K562 (cell line): ENCODE results near the gene SPEG. TPM values are rescaled to one million over a fixed set of nuclear protein-coding genes. Genes with fewer than 3 reads are reported as not detected.

Experiments
- BRD4 ChIP-seq: fragments of 200-600 bp; sonication (generic); IDR thresholded peaks from 2 replicates; pipeline ENCODE4 v1.6.1; 2017; ENCODE audit warnings: inconsistent platforms
- HMGN3 ChIP-seq: IDR thresholded peaks from 2 replicates; pipeline ENCODE4 v1.6.1; 2011; ENCODE audit warnings: borderline replicate concordance, low read depth, mild to moderate bottlenecking, mixed read lengths, low read length; ENCODE audit not compliant: insufficient read length; ENCODE audit errors: extremely low read depth
- L3MBTL2 ChIP-seq: fragments of 450-650 bp; IDR thresholded peaks from 2 replicates; pipeline ENCODE4 v1.6.1; 2016; ENCODE audit warnings: mild to moderate bottlenecking, moderate library complexity
- MBD2 ChIP-seq: sonication (generic); IDR thresholded peaks from 2 replicates; pipeline ENCODE4 v1.6.1; 2016; ENCODE audit warnings: low read depth, borderline replicate concordance
- MCM7 ChIP-seq, 2 experiments: fragments of 450-650 bp; IDR thresholded peaks; 2 replicates each; pipeline ENCODE4 v1.6.1; 2016 to 2018
- RBM39 ChIP-seq: fragments of 200-400 bp; formaldehyde crosslinking; optimal IDR thresholded peaks from 2 replicates; pipeline ENCODE3; 2018; ENCODE audit warnings: low read depth, low read length
- SMAD3 ChIP-seq: fragments of 450-650 bp; formaldehyde crosslinking; conservative IDR thresholded peaks from 2 replicates; pipeline ENCODE4 v1.4.0; 2020; ENCODE audit warnings: mild to moderate bottlenecking
- SREBF2 ChIP-seq: sonication (generic); formaldehyde crosslinking; IDR thresholded peaks from 2 replicates; pipeline ENCODE4 v1.4.0; 2020; ENCODE audit warnings: mild to moderate bottlenecking, missing genetic modification reagents
- SUPT5H ChIP-seq: fragments of 450-650 bp; IDR thresholded peaks from 2 replicates; pipeline ENCODE4 v1.6.1; 2016
- TRIM24 ChIP-seq, 2 experiments: fragments of 450-650 bp; IDR thresholded peaks; 2 replicates each; pipeline ENCODE4 v1.6.1; 2016
- ZBTB8A ChIP-seq: fragments of 450-650 bp; IDR thresholded peaks from 2 replicates; pipeline ENCODE4 v1.6.1; 2018; ENCODE audit warnings: mild to moderate bottlenecking, moderate library complexity; ENCODE audit not compliant: partially characterized antibody
- ZFP1 ChIP-seq: fragments of 450-650 bp; formaldehyde crosslinking; IDR thresholded peaks from 2 replicates; pipeline ENCODE4 v1.4.0; 2020; ENCODE audit warnings: mild to moderate bottlenecking, mixed read lengths
- ZFP30 ChIP-seq: fragments of 250-450 bp; sonication (Bioruptor Pico); IDR thresholded peaks from 2 replicates; pipeline ENCODE4 v1.8.0; 2022; ENCODE audit warnings: moderate library complexity, mild to moderate bottlenecking, inconsistent platforms, borderline replicate concordance
- ZNF3 ChIP-seq: fragments of 250-450 bp; sonication (Bioruptor Pico); IDR thresholded peaks from 2 replicates; pipeline ENCODE4 v1.5.0; 2021; ENCODE audit warnings: mild to moderate bottlenecking, moderate library complexity
- ZNF586 ChIP-seq: fragments of 450-650 bp; formaldehyde crosslinking; conservative IDR thresholded peaks from 2 replicates; pipeline ENCODE4 v1.4.0; 2020; ENCODE audit warnings: mild to moderate bottlenecking, moderate library complexity
- ZNF668 ChIP-seq: fragments of 250-450 bp; sonication (Bioruptor Pico); IDR thresholded peaks from 2 replicates; pipeline ENCODE4 v1.8.0; 2022; ENCODE audit warnings: mild to moderate bottlenecking, inconsistent platforms
- polyA plus RNA-seq, 8 experiments: library from polyadenylated mRNA; depleted of rRNA in 4 of 8; stranded (reverse) in 5 of 8; unstranded in 3 of 8; fragments of >200 nt; fragmentation: Nextera tagmentation in 2 of 8; fragmentation: Illumina TruSeq in 1 of 8; extraction: Ambion mirVana in 2 of 8; extraction: Trizol in 1 of 8; gene quantifications; 2 replicates each; pipeline versions ENCODE4 v1.2.1 to v1.2.3, GENCODE V29; 2011 to 2014; ENCODE audit warnings: inconsistent platforms in 1 of 8, missing spikeins in 1 of 8
- total RNA-seq, 7 experiments: library from RNA; depleted of rRNA in 6 of 7; stranded (reverse); fragments of >200 nt in 6 of 7; fragmentation: Illumina TruSeq in 2 of 7; extraction: Trizol in 2 of 7; gene quantifications; 2 replicates each; pipeline versions ENCODE4 v1.2.1 to v1.2.3, GENCODE V29; 2011 to 2021; ENCODE audit warnings: low replicate concordance in 1 of 7
- TF ChIP-seq, protein P1 (sequence below): sonication (generic); formaldehyde crosslinking; IDR thresholded peaks from 2 replicates; pipeline ENCODE4 v1.5.0; 2020; ENCODE audit warnings: missing genetic modification reagents
- TF ChIP-seq, protein P2 (sequence below): IDR thresholded peaks from 3 replicates; pipeline ENCODE4 v1.6.1; 2011; ENCODE audit warnings: borderline replicate concordance, mild to moderate bottlenecking; ENCODE audit not compliant: insufficient read length, insufficient read depth
- TF ChIP-seq, protein P3 (sequence below): sonication (generic); formaldehyde crosslinking; IDR thresholded peaks from 2 replicates; pipeline ENCODE4 v1.8.0; 2022; ENCODE audit warnings: mild to moderate bottlenecking, missing genetic modification reagents
- TF ChIP-seq, protein P4 (sequence below): sonication (generic); formaldehyde crosslinking; IDR thresholded peaks from 2 replicates; pipeline ENCODE4 v1.9.0; 2022; ENCODE audit warnings: mild to moderate bottlenecking, missing genetic modification reagents
- TF ChIP-seq, protein P5 (sequence below): fragments of 450-650 bp; IDR thresholded peaks from 2 replicates; pipeline ENCODE4 v1.7.1; 2018; ENCODE audit warnings: mild to moderate bottlenecking, low read depth; ENCODE audit not compliant: partially characterized antibody

Gene SPEG
- total and polyA plus RNA-seq, 9 of the 15 experiments (the other 6 are each of a cell fraction or from before 2014, with no cell fraction given): 0.49 to 8.7 (median 3.0) TPM

DNA sequence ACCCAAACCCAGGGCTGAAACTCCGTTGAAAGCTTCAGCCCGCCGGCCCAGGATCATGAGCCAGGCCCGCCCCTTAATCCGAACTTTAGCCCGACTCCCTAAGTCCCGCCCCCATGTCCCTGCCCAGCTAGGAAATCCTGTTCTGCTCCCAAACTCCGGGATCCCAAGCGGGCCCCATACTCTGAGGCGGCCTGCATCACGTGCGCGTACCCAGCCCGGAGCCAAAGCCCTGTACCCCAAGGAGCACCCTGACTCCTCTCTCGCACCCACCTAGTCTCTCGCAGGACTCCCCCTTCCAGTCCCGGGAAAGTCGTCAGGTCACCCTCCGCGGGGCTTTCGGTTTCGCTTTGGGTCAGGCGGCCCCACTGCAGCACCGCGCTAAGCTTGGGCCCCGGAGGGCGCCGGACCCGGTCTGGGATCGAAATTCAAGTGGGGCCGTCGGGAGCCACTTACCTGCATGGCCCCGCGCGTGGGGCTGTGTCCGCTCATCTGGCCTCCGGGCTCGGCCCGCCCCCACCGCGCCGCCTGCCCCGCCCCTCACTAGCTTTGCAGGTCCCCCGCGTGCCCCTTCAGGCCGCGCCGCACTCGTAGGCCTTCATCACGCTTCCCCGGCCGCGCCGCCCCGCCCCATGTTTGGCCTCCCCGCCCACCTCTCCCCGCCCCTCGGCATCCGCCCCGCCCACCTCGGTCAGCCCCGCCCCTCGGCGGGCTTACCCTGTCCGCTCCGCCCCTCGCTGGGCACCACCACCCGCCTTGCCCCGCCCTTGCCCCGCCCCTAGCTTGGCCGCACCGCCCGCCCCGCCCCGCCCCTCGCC is 47.1 kb upstream of the SPEG start, which contains the start of gene DNPEP (continued):
- TF ChIP-seq, protein P1, sequence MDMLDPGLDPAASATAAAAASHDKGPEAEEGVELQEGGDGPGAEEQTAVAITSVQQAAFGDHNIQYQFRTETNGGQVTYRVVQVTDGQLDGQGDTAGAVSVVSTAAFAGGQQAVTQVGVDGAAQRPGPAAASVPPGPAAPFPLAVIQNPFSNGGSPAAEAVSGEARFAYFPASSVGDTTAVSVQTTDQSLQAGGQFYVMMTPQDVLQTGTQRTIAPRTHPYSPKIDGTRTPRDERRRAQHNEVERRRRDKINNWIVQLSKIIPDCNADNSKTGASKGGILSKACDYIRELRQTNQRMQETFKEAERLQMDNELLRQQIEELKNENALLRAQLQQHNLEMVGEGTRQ (CRISPR knock-in tag): 0 out of 2 replicates have a peak, but pooled peaks have one; percentile 36
- TF ChIP-seq ZNF3 (CRISPR knock-in tag): no peak
- TF ChIP-seq, protein P2, sequence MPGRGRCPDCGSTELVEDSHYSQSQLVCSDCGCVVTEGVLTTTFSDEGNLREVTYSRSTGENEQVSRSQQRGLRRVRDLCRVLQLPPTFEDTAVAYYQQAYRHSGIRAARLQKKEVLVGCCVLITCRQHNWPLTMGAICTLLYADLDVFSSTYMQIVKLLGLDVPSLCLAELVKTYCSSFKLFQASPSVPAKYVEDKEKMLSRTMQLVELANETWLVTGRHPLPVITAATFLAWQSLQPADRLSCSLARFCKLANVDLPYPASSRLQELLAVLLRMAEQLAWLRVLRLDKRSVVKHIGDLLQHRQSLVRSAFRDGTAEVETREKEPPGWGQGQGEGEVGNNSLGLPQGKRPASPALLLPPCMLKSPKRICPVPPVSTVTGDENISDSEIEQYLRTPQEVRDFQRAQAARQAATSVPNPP: no peak
- no peak for TF ChIP-seq ZBTB8A
- peak; percentile 36; the same call in 1 of the 2 replicates for TF ChIP-seq L3MBTL2
- TF ChIP-seq SMAD3 (CRISPR knock-in tag): no peak
- TF ChIP-seq ZNF586 (CRISPR knock-in tag): no peak
- peak; percentile 61 for TF ChIP-seq SUPT5H
- no peak for TF ChIP-seq SREBF2
- TF ChIP-seq ZFP30 (CRISPR knock-in tag): no peak
- 0 out of 2 replicates have a peak, but pooled peaks have one; percentile 9 for TF ChIP-seq MBD2
- TF ChIP-seq, protein P3, sequence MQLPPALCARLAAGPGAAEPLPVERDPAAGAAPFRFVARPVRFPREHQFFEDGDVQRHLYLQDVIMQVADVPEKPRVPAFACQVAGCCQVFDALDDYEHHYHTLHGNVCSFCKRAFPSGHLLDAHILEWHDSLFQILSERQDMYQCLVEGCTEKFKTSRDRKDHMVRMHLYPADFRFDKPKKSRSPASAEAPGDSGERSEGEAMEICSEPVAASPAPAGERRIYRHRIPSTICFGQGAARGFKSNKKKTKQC: peak; percentile 75; the same call in 1 of the 2 replicates
- TF ChIP-seq ZFP1 (CRISPR knock-in tag): no peak
- TF ChIP-seq TRIM24 (IDR thresholded peaks at IDR 0.05): no peak
- TF ChIP-seq BRD4: no peak
- no peak for TF ChIP-seq RBM39
- TF ChIP-seq, protein P4, sequence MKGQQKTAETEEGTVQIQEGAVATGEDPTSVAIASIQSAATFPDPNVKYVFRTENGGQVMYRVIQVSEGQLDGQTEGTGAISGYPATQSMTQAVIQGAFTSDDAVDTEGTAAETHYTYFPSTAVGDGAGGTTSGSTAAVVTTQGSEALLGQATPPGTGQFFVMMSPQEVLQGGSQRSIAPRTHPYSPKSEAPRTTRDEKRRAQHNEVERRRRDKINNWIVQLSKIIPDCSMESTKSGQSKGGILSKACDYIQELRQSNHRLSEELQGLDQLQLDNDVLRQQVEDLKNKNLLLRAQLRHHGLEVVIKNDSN: peak; percentile 49
- TF ChIP-seq, protein P5, sequence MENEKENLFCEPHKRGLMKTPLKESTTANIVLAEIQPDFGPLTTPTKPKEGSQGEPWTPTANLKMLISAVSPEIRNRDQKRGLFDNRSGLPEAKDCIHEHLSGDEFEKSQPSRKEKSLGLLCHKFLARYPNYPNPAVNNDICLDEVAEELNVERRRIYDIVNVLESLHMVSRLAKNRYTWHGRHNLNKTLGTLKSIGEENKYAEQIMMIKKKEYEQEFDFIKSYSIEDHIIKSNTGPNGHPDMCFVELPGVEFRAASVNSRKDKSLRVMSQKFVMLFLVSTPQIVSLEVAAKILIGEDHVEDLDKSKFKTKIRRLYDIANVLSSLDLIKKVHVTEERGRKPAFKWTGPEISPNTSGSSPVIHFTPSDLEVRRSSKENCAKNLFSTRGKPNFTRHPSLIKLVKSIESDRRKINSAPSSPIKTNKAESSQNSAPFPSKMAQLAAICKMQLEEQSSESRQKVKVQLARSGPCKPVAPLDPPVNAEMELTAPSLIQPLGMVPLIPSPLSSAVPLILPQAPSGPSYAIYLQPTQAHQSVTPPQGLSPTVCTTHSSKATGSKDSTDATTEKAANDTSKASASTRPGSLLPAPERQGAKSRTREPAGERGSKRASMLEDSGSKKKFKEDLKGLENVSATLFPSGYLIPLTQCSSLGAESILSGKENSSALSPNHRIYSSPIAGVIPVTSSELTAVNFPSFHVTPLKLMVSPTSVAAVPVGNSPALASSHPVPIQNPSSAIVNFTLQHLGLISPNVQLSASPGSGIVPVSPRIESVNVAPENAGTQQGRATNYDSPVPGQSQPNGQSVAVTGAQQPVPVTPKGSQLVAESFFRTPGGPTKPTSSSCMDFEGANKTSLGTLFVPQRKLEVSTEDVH: no peak
- no peak for TF ChIP-seq ZNF668 (CRISPR knock-in tag)
- peak; percentile 40 for TF ChIP-seq HMGN3
- no peak for TF ChIP-seq MCM7 (IDR thresholded peaks at IDR 0.05)
